Activated T-cell treated with anti-CD3 and anti-CD28 coated beads, Interleukin-2, amount 50 U/mL, for 72 hours (primary cell): ENCODE measurements around the gene NAV2. TPM values are rescaled to one million over a fixed set of nuclear protein-coding genes. Genes with fewer than 3 reads are reported as not detected.
A peak's percentile ranks its signal among the peaks of the same experiment; 100 is the strongest.

ENCODE experiments used
- ATAC-seq, 2 donors: fragments of 150-1000 bp; cut with Tn5 transposase; replicated peaks in 1 of 2; 2 replicates each; pipeline ENCODE4 v1.10.0; 2021; ENCODE audit warnings: moderate library complexity in 2 of 2, mild to moderate bottlenecking in 1 of 2
- DNase-seq, 2 donors: peaks; one replicate each; pipeline ENCODE4 v3.0.0; 2021 to 2022; ENCODE audit warnings: mixed read lengths in 1 of 2
- H3K27ac Mint-ChIP-seq: one replicate; pipeline ENCODE4 v1.8.0; 2022; ENCODE audit warnings: mild to moderate bottlenecking, moderate library complexity, mixed read lengths
- H3K27me3 Mint-ChIP-seq: one replicate; pipeline ENCODE4 v1.8.0; 2022; ENCODE audit warnings: low read depth, mixed read lengths
- H3K36me3 Mint-ChIP-seq, 2 donors: one replicate each; pipeline ENCODE4 v1.8.0; 2022; ENCODE audit warnings: mixed read lengths in 2 of 2, mild to moderate bottlenecking in 1 of 2; ENCODE audit not compliant: insufficient read depth in 2 of 2
- H3K4me1 Mint-ChIP-seq: one replicate; pipeline ENCODE4 v1.8.0; 2022; ENCODE audit warnings: low read depth, mixed read lengths
- H3K4me3 Mint-ChIP-seq, 2 donors: one replicate each; pipeline ENCODE4 v1.8.0; 2022; ENCODE audit warnings: mild to moderate bottlenecking in 2 of 2, mixed read lengths in 2 of 2, moderate library complexity in 2 of 2
- H3K9me3 Mint-ChIP-seq, 2 donors: one replicate each; pipeline ENCODE4 v1.8.0; 2022; ENCODE audit warnings: mixed read lengths in 2 of 2
- total RNA-seq, 2 donors: library from RNA; stranded (reverse); gene quantifications; one replicate each; pipeline ENCODE4 v1.2.3, GENCODE V29; 2022

NAV2 gene
- total RNA-seq: 1 to 10 TPM; 1.8 to 2.0 TPM

GRCh38 chr11:19712281-19713195 is at the start of gene NAV2:
TSS of gene NAV2 (plus strand) at chr11:19712837. CDS start at chr11:19713696, 859 bp downstream.
- DNase-seq (peak; percentile 84 to 87), ATAC-seq (peak; percentile 97 to 98)
- Mint-ChIP-seq H3K27ac (peak within 1 kb of the TSS; percentile 88), H3K27me3 (peaks cover 55% of the 10 kb centered on the region), H3K9me3 (no peaks in the 10 kb centered on the region), H3K4me1 (peaks cover 19% of the 10 kb centered on the region), H3K4me3 (peak within 1 kb of the TSS; percentile 91 to 99), H3K36me3 (no peaks in the 10 kb centered on the region)

- Mint-ChIP-seq H3K27ac (no peak overlapping the region), H3K9me3 (no peaks in the 10 kb centered on the region), H3K36me3 (no peaks in the 10 kb centered on the region), H3K4me3 (no peak overlapping the region), H3K4me1 (peaks cover 6% of the 10 kb centered on the region), H3K27me3 (peaks cover 4% of the 10 kb centered on the region)
- ATAC-seq: no peak
- no peak for DNase-seq
These were observed 49.4 kb upstream of the NAV2 start for GRCh38 chr11:19663206-19663605.

GRCh38 chr11:19664886-19665548 is 47.6 kb upstream of the NAV2 start:
- no peak overlapping the region for H3K4me3 Mint-ChIP-seq
- H3K27me3 Mint-ChIP-seq: no peaks in the 10 kb centered on the region
- no peaks in the 10 kb centered on the region for H3K9me3 Mint-ChIP-seq
- H3K27ac Mint-ChIP-seq: no peak overlapping the region
- no peak for DNase-seq
- H3K36me3 Mint-ChIP-seq: no peaks in the 10 kb centered on the region
- no peaks in the 10 kb centered on the region for H3K4me1 Mint-ChIP-seq
- ATAC-seq: no peak

GRCh38 chr11:19666951-19667350 is 45.7 kb upstream of the NAV2 start:
- Mint-ChIP-seq H3K4me3 (no peak overlapping the region), H3K27ac (no peak overlapping the region), H3K27me3 (no peaks in the 10 kb centered on the region), H3K9me3 (no peaks in the 10 kb centered on the region), H3K4me1 (no peaks in the 10 kb centered on the region), H3K36me3 (no peaks in the 10 kb centered on the region)
- DNase-seq: no peak
- ATAC-seq: no peak

GRCh38 chr11:19669511-19669910 is 43.1 kb upstream of the NAV2 start:
- H3K27ac Mint-ChIP-seq: no peak overlapping the region
- H3K36me3 Mint-ChIP-seq: no peaks in the 10 kb centered on the region
- H3K27me3 Mint-ChIP-seq: no peaks in the 10 kb centered on the region
- ATAC-seq (no peak), DNase-seq (no peak)
- H3K9me3 Mint-ChIP-seq: no peaks in the 10 kb centered on the region
- H3K4me3 Mint-ChIP-seq: no peak overlapping the region
- no peaks in the 10 kb centered on the region for H3K4me1 Mint-ChIP-seq

GRCh38 chr11:19670030-19670791 is 42.4 kb upstream of the NAV2 start:
- DNase-seq: no peak
- no peaks in the 10 kb centered on the region for H3K36me3 Mint-ChIP-seq
- H3K27ac Mint-ChIP-seq: no peak overlapping the region
- ATAC-seq: no peak
- peaks cover 5% of the 10 kb centered on the region for H3K27me3 Mint-ChIP-seq
- H3K4me3 Mint-ChIP-seq: no peak overlapping the region
- H3K4me1 Mint-ChIP-seq: no peaks in the 10 kb centered on the region
- no peaks in the 10 kb centered on the region for H3K9me3 Mint-ChIP-seq

- no peaks in the 10 kb centered on the region for H3K36me3 Mint-ChIP-seq
- no peak overlapping the region for H3K4me3 Mint-ChIP-seq
- H3K9me3 Mint-ChIP-seq: no peaks in the 10 kb centered on the region
- H3K4me1 Mint-ChIP-seq: no peaks in the 10 kb centered on the region
- ATAC-seq (no peak), DNase-seq (no peak)
- H3K27ac Mint-ChIP-seq: no peak overlapping the region
- H3K27me3 Mint-ChIP-seq: peaks cover 19% of the 10 kb centered on the region
These were observed 39.9 kb upstream of the NAV2 start for GRCh38 chr11:19672586-19673206.

- Mint-ChIP-seq H3K4me3 (no peak overlapping the region), H3K36me3 (no peaks in the 10 kb centered on the region), H3K9me3 (no peaks in the 10 kb centered on the region), H3K27me3 (peaks cover 19% of the 10 kb centered on the region), H3K4me1 (no peaks in the 10 kb centered on the region), H3K27ac (no peak overlapping the region)
- DNase-seq: no peak
- no peak for ATAC-seq
These were observed 38.5 kb upstream of the NAV2 start for GRCh38 chr11:19673924-19674729.

- H3K27me3 Mint-ChIP-seq: peaks cover 19% of the 10 kb centered on the region
- no peaks in the 10 kb centered on the region for H3K9me3 Mint-ChIP-seq
- no peaks in the 10 kb centered on the region for H3K36me3 Mint-ChIP-seq
- no peak overlapping the region for H3K4me3 Mint-ChIP-seq
- H3K4me1 Mint-ChIP-seq: no peaks in the 10 kb centered on the region
- DNase-seq (no peak), ATAC-seq (no peak)
- no peak overlapping the region for H3K27ac Mint-ChIP-seq
These were observed 37.8 kb upstream of the NAV2 start for GRCh38 chr11:19674836-19675235.

GRCh38 chr11:19675397-19675796 is 37.2 kb upstream of the NAV2 start:
- ATAC-seq (no peak), DNase-seq (no peak)
- H3K4me3 Mint-ChIP-seq: no peak overlapping the region
- no peaks in the 10 kb centered on the region for H3K4me1 Mint-ChIP-seq
- peaks cover 19% of the 10 kb centered on the region for H3K27me3 Mint-ChIP-seq
- H3K27ac Mint-ChIP-seq: no peak overlapping the region
- H3K9me3 Mint-ChIP-seq: no peaks in the 10 kb centered on the region
- no peaks in the 10 kb centered on the region for H3K36me3 Mint-ChIP-seq

- Mint-ChIP-seq H3K27me3 (peaks cover 19% of the 10 kb centered on the region), H3K9me3 (no peaks in the 10 kb centered on the region), H3K4me1 (no peaks in the 10 kb centered on the region), H3K27ac (no peak overlapping the region), H3K4me3 (no peak overlapping the region), H3K36me3 (no peaks in the 10 kb centered on the region)
- DNase-seq: no peak
- ATAC-seq: no peak
These were observed 35.9 kb upstream of the NAV2 start for GRCh38 chr11:19676475-19677380.
